Measurements from ENCODE around the gene LSM12. TPM values are rescaled to one million over a fixed set of nuclear protein-coding genes. Genes with fewer than 3 reads are reported as not detected.
"Not testable (repeated sequence)": the region's sequence is repeated elsewhere in the genome, so short reads cannot be mapped to it uniquely, and the experiment has no call there.

Gene LSM12
- total RNA-seq, 2 experiments from 2014 or later, result 34.6 to 36.1 TPM

- ChIA-PET CTCF (no interaction called here), POLR2A (no interaction called here)
Measured at GRCh38 chr17:44053125-44053872, 13.2 kb downstream of the LSM12 start.

GRCh38 chr17:44049294-44050060 lies 17.0 kb downstream of the LSM12 start:
- POLR2A ChIA-PET, result no interaction called here
- no peak overlapping the region for H3K4me3 Mint-ChIP-seq
- H3K27ac Mint-ChIP-seq, result no peak overlapping the region

More at GRCh38 chr17:44053125-44053872, 13.2 kb downstream of the LSM12 start:
- no peak overlapping the region for H3K4me3 ChIP-seq (ENCODE audit: low read length)
- DNase-seq, result no peak
- H3K9me3 ChIP-seq (ENCODE audit: control insufficient read depth in 1 of 2, insufficient read depth in 1 of 2, low read length in 2 of 2), result no peaks in the 10 kb centered on the region
- H3K4me1 Mint-ChIP-seq (ENCODE audit: low read depth), result peaks cover 10% of the 10 kb centered on the region
- H3K27me3 ChIP-seq (ENCODE audit: control insufficient read depth in 1 of 2, insufficient read depth in 2 of 2, low read length in 2 of 2), result no peaks in the 10 kb centered on the region
- no peak for ATAC-seq (ENCODE audit: poor library complexity)
- peaks cover 56% of the 10 kb centered on the region for H3K36me3 Mint-ChIP-seq (ENCODE audit: low read depth)
- H3K27ac ChIP-seq (ENCODE audit: low read depth in 1 of 2, low read length in 2 of 2), result no peak overlapping the region
- H3K9me3 Mint-ChIP-seq, result no peaks in the 10 kb centered on the region
- H3K27me3 Mint-ChIP-seq, result no peaks in the 10 kb centered on the region
- peak overlapping the region; percentile 18 for H3K27ac Mint-ChIP-seq
- peaks cover 2% of the 10 kb centered on the region for H3K4me1 ChIP-seq (ENCODE audit: insufficient read depth, low read length)
- H3K4me3 Mint-ChIP-seq, result no peak overlapping the region
- H3K36me3 ChIP-seq (ENCODE audit: insufficient read depth, low read length), result peaks cover 70% of the 10 kb centered on the region
- no peak for TF ChIP-seq CTCF (IDR thresholded peaks at IDR 0.05)
- intact Hi-C loops (cut with DNase I, micrococcal nuclease), result no loop called here

GRCh38 chr17:44046893-44047292 lies 19.6 kb downstream of the LSM12 start:
- H3K4me1 Mint-ChIP-seq (ENCODE audit: low read depth); H3K4me3 ChIP-seq (ENCODE audit: low read length); H3K27me3 ChIP-seq (ENCODE audit: control insufficient read depth in 1 of 2, insufficient read depth in 2 of 2, low read length in 2 of 2); CTCF ChIA-PET; POLR2A ChIA-PET; ATAC-seq (ENCODE audit: poor library complexity); H3K27ac Mint-ChIP-seq; H3K27me3 Mint-ChIP-seq; DNase-seq; H3K9me3 Mint-ChIP-seq; H3K9me3 ChIP-seq (ENCODE audit: control insufficient read depth in 1 of 2, insufficient read depth in 1 of 2, low read length in 2 of 2); H3K27ac ChIP-seq (ENCODE audit: low read depth in 1 of 2, low read length in 2 of 2); H3K4me3 Mint-ChIP-seq; H3K4me1 ChIP-seq (ENCODE audit: insufficient read depth, low read length): not testable (repeated sequence)
- intact Hi-C loops (cut with DNase I, micrococcal nuclease), result loop anchor here in 1 of 2 experiments (10.0 kb wide), 1 partner anchor 132 kb away; no protein-coding TSS in a partner anchor
- peaks cover 44% of the 10 kb centered on the region for H3K36me3 Mint-ChIP-seq (ENCODE audit: low read depth)
- peaks cover 51% of the 10 kb centered on the region for H3K36me3 ChIP-seq (ENCODE audit: insufficient read depth, low read length)

More at GRCh38 chr17:44049294-44050060, 17.0 kb downstream of the LSM12 start:
- intact Hi-C loops (cut with DNase I, micrococcal nuclease), result loop anchor here in 1 of 2 experiments (10.0 kb wide), 1 partner anchor 135 kb away; no protein-coding TSS in a partner anchor
- no peak for TF ChIP-seq CTCF (IDR thresholded peaks at IDR 0.05)
- no peak for ATAC-seq (ENCODE audit: poor library complexity)
- CTCF ChIA-PET, result no interaction called here
- Histone ChIP-seq H3K4me1 (ENCODE audit: insufficient read depth, low read length) (peaks cover 2% of the 10 kb centered on the region), H3K36me3 (ENCODE audit: insufficient read depth, low read length) (peaks cover 73% of the 10 kb centered on the region), H3K27me3 (ENCODE audit: control insufficient read depth in 1 of 2, insufficient read depth in 2 of 2, low read length in 2 of 2) (no peaks in the 10 kb centered on the region), H3K27ac (ENCODE audit: low read depth in 1 of 2, low read length in 2 of 2) (no peak overlapping the region), H3K9me3 (ENCODE audit: control insufficient read depth in 1 of 2, insufficient read depth in 1 of 2, low read length in 2 of 2) (no peaks in the 10 kb centered on the region), H3K4me3 (ENCODE audit: low read length) (no peak overlapping the region)
- peaks cover 62% of the 10 kb centered on the region for H3K36me3 Mint-ChIP-seq (ENCODE audit: low read depth)
- H3K27me3 Mint-ChIP-seq, result no peaks in the 10 kb centered on the region
- no peaks in the 10 kb centered on the region for H3K9me3 Mint-ChIP-seq
- H3K4me1 Mint-ChIP-seq (ENCODE audit: low read depth), result peaks cover 10% of the 10 kb centered on the region
- no peak for DNase-seq

Data from CD4-positive, alpha-beta T cell (primary cell).